Left kidney (tissue), 2 donors: ENCODE data around the gene ZNF845. TPM values are rescaled to one million over a fixed set of nuclear protein-coding genes. Genes with fewer than 3 reads are reported as not detected.
"Not testable (repeated sequence)": the region's sequence is repeated elsewhere in the genome, so short reads cannot be mapped to it uniquely, and the experiment has no call there.

Experiments
- DNase-seq: peaks from one replicate; pipeline ENCODE4 v3.0.0-alpha.2; 2013
- polyA plus RNA-seq: library from polyadenylated mRNA; unstranded; fragments of 120-200 nt; gene quantifications from one replicate; pipeline ENCODE4 v1.2.1, GENCODE V29; 2013; ENCODE audit not compliant: insufficient read length

Gene ZNF845
- polyA plus RNA-seq, 1 donor = 11.6 TPM

GRCh38 chr19:53374743-53375142 lies 41.2 kb downstream of the ZNF845 start:
- no peak for DNase-seq

- no peak for DNase-seq
Observed at GRCh38 chr19:53381376-53381775, 47.8 kb downstream of the ZNF845 start.

DNA sequence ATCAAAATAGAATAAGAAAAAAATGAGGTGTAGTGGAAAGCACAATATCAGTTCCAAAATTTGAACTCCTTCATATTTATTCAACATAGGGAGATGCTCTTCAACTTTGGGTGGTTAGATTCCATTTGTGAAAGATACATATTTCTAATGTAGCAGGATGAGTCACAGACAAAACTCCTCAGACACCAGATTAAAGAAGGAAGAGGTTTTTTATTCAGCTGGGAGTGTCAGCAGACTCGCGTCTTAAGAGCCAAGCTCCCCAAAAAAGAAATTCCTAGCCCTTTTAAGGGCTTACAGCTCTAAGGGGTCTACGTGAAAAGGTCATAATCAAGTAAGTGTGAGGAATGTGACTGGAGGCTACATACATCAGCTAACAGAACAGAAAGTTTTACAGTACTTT lies 54.6 kb downstream of the ZNF845 start:
- DNase-seq = no peak

- no peak for DNase-seq
Observed at GRCh38 chr19:53388904-53389303, 55.4 kb downstream of the ZNF845 start.

DNA sequence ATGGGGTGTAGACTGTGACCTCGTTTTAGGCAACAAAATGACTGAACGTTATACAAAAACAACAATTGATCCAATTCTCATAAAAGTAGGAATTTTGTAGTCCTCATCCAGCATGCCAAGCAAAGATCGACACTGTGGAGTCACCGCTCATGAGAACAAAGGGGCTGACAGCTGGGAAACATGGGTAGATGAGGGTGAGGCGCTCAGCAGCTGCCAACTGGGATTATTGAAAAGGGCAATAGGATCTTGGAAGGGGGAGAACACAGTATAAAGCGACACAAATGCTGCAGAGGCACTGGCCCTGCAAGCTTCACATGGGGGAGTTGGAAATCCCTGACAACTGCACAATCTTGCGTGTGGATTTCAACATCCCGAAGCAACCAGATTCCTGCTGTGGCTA lies 56.0 kb downstream of the ZNF845 start:
- DNase-seq = no peak

- DNase-seq = no peak
Observed at GRCh38 chr19:53389978-53390377, 56.4 kb downstream of the ZNF845 start.

DNA sequence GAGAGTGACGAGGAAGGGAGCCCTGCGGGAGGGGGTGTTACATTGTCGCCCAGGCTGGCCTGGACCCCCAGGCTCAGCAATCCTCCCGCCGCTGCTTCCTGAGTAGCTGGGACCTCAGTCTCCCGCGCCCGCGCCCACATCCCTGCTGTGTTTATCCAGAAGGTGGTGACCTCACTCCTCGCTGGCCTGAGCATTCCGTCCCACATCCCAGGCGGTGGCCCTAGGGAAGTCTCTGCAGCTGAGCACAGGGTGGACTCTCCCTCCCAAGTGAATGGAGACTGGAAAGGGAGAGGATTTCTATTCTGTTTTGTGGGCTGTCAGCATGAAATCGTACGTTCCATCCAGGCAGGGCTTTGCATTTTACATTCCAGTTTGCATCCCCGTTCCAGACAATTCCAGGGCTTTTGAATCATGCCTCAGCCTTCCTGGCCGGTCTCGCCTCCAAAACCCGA lies 61.0 kb downstream of the ZNF845 start:
- peak; percentile 52 for DNase-seq

- DNase-seq = peak; percentile 90
Observed at GRCh38 chr19:53394974-53395839, 61.7 kb downstream of the ZNF845 start, which contains the start of gene ZNF765. Gene ZNF765, plus strand, starts transcription at chr19:53395149. Its CDS starts 2,867 bp downstream, at chr19:53398016.

GRCh38 chr19:53395840-53396524 lies 62.4 kb downstream of the ZNF845 start:
- not testable (repeated sequence) for DNase-seq

GRCh38 chr19:53396525-53396868 lies 62.9 kb downstream of the ZNF845 start:
- no peak for DNase-seq

- not testable (repeated sequence) for DNase-seq
Observed at GRCh38 chr19:53397918-53398317, 64.4 kb downstream of the ZNF845 start.

Other genes starting within 250 kb of the ZNF845 start
- 85.2 TPM for gene ZNF160, start 230.3 kb upstream of the ZNF845 start, polyA plus RNA-seq
- 27.3 TPM for gene ZNF415, start 200.8 kb upstream of the ZNF845 start, polyA plus RNA-seq
- gene ZNF347, start 174.7 kb upstream of the ZNF845 start, polyA plus RNA-seq = 17.3 TPM
- gene ZNF665, start 140.4 kb upstream of the ZNF845 start, polyA plus RNA-seq = 11.7 TPM
- gene ZNF677, start 78.9 kb upstream of the ZNF845 start, polyA plus RNA-seq = 64.3 TPM
- 0.12 TPM for gene VN1R2, start 75.5 kb upstream of the ZNF845 start, polyA plus RNA-seq
- gene VN1R4, start 66.0 kb upstream of the ZNF845 start, polyA plus RNA-seq = not detected
- gene ZNF525, start 32.0 kb downstream of the ZNF845 start, polyA plus RNA-seq = 19.1 TPM
- 14.9 TPM for gene ZNF765, start 61.4 kb downstream of the ZNF845 start, polyA plus RNA-seq
- gene ZNF761, start 98.2 kb downstream of the ZNF845 start, polyA plus RNA-seq = 21.9 TPM
- 9.4 TPM for gene ZNF813, start 134.0 kb downstream of the ZNF845 start, polyA plus RNA-seq
- gene ZNF331, start 204.4 kb downstream of the ZNF845 start, polyA plus RNA-seq = 24.9 TPM